Measurements from ENCODE around the gene OR1L8. TPM values are rescaled to one million over a fixed set of nuclear protein-coding genes. Genes with fewer than 3 reads are reported as not detected.

Gene OR1L8
- total and polyA plus RNA-seq, 5 donors from 2014 or later, result 0.12 to 0.50 (median 0.20) TPM; not detected in 2

DNA sequence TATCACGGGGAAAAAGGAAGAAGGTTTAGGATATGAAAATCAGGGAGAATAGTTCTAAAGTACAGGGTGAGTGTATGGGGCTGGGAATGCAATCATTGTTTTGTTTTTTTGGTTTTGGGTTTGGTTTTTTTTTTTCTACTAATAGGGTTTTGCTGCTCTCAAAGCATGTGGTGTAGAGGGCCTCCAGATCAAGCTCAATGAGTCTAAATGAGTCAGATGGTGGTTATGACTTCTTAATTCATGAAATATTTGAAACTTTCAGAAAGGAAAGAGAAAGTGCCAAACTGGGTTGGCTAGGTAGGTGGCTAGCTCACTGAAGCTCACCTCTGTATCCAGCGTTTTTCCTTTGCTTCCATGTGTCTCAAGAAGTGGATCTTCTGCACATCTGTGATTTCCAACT, 10.7 kb downstream of the OR1L8 start:
- H3K27ac ChIP-seq (ENCODE audit: insufficient read depth, low read length, poor library complexity, severe bottlenecking), result no peak overlapping the region
- H3K36me3 ChIP-seq (ENCODE audit: control insufficient read depth, insufficient read depth, low read length), result no peaks in the 10 kb centered on the region
- H3K27me3 ChIP-seq (ENCODE audit: control insufficient read depth, insufficient read depth, low read length), result no peaks in the 10 kb centered on the region
- DNase-seq (no peak), ATAC-seq (ENCODE audit: low read depth in 2 of 2) (no peak)
- no peaks in the 10 kb centered on the region for H3K4me1 Mint-ChIP-seq
- H3K4me3 Mint-ChIP-seq, result no peak overlapping the region
- no peaks in the 10 kb centered on the region for H3K9me3 ChIP-seq (ENCODE audit: control insufficient read depth in 2 of 2, low read length in 2 of 2)
- H3K9me3 Mint-ChIP-seq, result peaks cover 0 to 3% (median 0%) of the 10 kb centered on the region in 7 donors
- no peaks in the 10 kb centered on the region for H3K36me3 Mint-ChIP-seq
- H3K4me3 ChIP-seq (ENCODE audit: low read depth, low read length), result no peak overlapping the region
- H3K27ac Mint-ChIP-seq, result no peak overlapping the region
- no peaks in the 10 kb centered on the region for H3K4me1 ChIP-seq (ENCODE audit: control insufficient read depth, insufficient read depth, low read length, poor library complexity, severe bottlenecking)
- H3K27me3 Mint-ChIP-seq, result no peaks in the 10 kb centered on the region

GRCh38 chr9:122567901-122568300, 15.3 kb downstream of the OR1L8 start:
- H3K27me3 Mint-ChIP-seq, result peaks cover 5% of the 10 kb centered on the region
- peaks cover 0 to 8% (median 3%) of the 10 kb centered on the region in 7 donors for H3K9me3 Mint-ChIP-seq
- no peak overlapping the region for H3K27ac Mint-ChIP-seq
- H3K36me3 ChIP-seq (ENCODE audit: control insufficient read depth, insufficient read depth, low read length), result no peaks in the 10 kb centered on the region
- ATAC-seq (ENCODE audit: low read depth in 2 of 2) (no peak), DNase-seq (no peak)
- no peak overlapping the region for H3K27ac ChIP-seq (ENCODE audit: insufficient read depth, low read length, poor library complexity, severe bottlenecking)
- no peaks in the 10 kb centered on the region for H3K4me1 ChIP-seq (ENCODE audit: control insufficient read depth, insufficient read depth, low read length, poor library complexity, severe bottlenecking)
- no peaks in the 10 kb centered on the region for H3K36me3 Mint-ChIP-seq
- H3K27me3 ChIP-seq (ENCODE audit: control insufficient read depth, insufficient read depth, low read length), result peaks cover 4% of the 10 kb centered on the region
- H3K4me1 Mint-ChIP-seq, result no peaks in the 10 kb centered on the region
- H3K9me3 ChIP-seq (ENCODE audit: control insufficient read depth in 2 of 2, low read length in 2 of 2), result no peaks in the 10 kb centered on the region
- H3K4me3 Mint-ChIP-seq, result no peak overlapping the region
- no peak overlapping the region for H3K4me3 ChIP-seq (ENCODE audit: low read depth, low read length)

DNA sequence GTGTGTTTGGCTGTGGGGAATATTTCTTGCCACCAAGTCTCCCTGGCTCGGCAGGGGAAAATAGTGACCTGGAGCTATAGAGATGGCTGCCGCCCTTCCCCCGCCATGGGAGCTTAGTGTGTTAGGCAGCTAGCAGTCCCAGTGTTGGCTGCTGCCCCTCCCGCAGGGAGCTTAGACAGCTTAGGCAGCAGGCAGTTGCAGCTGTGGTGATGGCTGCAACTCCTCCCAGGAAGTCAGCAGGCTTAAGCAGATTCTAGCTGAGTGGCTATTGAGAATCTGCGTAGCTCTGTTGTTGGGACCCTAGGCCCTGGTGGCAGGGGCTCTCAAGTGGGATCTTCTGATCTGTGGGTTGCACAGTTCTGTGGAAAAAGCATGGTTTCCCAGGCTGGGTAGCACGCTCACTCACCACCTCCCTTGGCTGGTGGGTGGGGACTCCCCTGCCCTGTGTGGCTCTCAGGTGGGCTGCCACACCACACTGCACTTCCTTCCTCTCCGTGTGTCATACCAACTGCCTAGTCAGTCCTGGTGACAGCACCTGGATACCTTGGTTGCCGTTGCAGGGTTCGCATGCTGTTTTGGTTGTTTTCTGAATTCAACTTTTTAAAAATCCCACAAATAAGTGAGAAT, 20.9 kb downstream of the OR1L8 start:
- Mint-ChIP-seq H3K27me3 (peaks cover 5% of the 10 kb centered on the region), H3K27ac (no peak overlapping the region), H3K4me1 (no peaks in the 10 kb centered on the region), H3K36me3 (no peaks in the 10 kb centered on the region), H3K9me3 (peaks cover 0 to 21% (median 4%) of the 10 kb centered on the region in 7 donors), H3K4me3 (no peak overlapping the region)
- Histone ChIP-seq H3K36me3 (ENCODE audit: control insufficient read depth, insufficient read depth, low read length) (no peaks in the 10 kb centered on the region), H3K4me1 (ENCODE audit: control insufficient read depth, insufficient read depth, low read length, poor library complexity, severe bottlenecking) (no peaks in the 10 kb centered on the region), H3K9me3 (ENCODE audit: control insufficient read depth in 2 of 2, low read length in 2 of 2) (no peaks in the 10 kb centered on the region), H3K27me3 (ENCODE audit: control insufficient read depth, insufficient read depth, low read length) (peaks cover 4% of the 10 kb centered on the region), H3K27ac (ENCODE audit: insufficient read depth, low read length, poor library complexity, severe bottlenecking) (no peak overlapping the region), H3K4me3 (ENCODE audit: low read depth, low read length) (no peak overlapping the region)
- DNase-seq, result no peak
- no peak for ATAC-seq (ENCODE audit: low read depth in 2 of 2)

DNA sequence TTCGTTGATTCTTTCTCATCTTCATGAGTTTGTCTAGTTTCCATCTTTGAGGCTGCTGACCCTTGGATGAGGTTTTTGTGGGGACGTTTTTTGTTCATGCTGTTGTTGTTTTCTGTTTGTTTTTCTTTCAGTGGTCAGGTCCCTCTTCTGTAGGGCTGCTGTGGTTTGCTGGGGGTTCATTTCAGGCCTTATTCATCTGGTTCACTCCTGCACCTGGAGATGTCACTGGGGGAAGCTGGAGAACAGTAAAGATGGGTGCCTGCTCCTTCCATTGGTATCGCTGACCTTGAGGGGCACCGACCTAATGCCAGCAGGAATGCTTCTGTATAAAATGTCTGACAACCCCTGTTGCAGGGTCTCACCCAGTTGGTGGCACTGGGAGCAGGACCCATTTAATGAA, 21.7 kb downstream of the OR1L8 start:
- Mint-ChIP-seq H3K27me3 (peaks cover 9% of the 10 kb centered on the region), H3K4me3 (no peak overlapping the region), H3K4me1 (no peaks in the 10 kb centered on the region), H3K9me3 (peaks cover 0 to 21% (median 4%) of the 10 kb centered on the region in 7 donors), H3K27ac (no peak overlapping the region), H3K36me3 (no peaks in the 10 kb centered on the region)
- DNase-seq (no peak), ATAC-seq (ENCODE audit: low read depth in 2 of 2) (no peak)
- Histone ChIP-seq H3K4me3 (ENCODE audit: low read depth, low read length) (no peak overlapping the region), H3K27ac (ENCODE audit: insufficient read depth, low read length, poor library complexity, severe bottlenecking) (no peak overlapping the region), H3K36me3 (ENCODE audit: control insufficient read depth, insufficient read depth, low read length) (no peaks in the 10 kb centered on the region), H3K9me3 (ENCODE audit: control insufficient read depth in 2 of 2, low read length in 2 of 2) (no peaks in the 10 kb centered on the region), H3K27me3 (ENCODE audit: control insufficient read depth, insufficient read depth, low read length) (peaks cover 4% of the 10 kb centered on the region), H3K4me1 (ENCODE audit: control insufficient read depth, insufficient read depth, low read length, poor library complexity, severe bottlenecking) (no peaks in the 10 kb centered on the region)

GRCh38 chr9:122552812-122553211, 30.4 kb downstream of the OR1L8 start, which contains the start of gene OR1N2:
TSS of gene OR1N2 (plus strand) at chr9:122553112. CDS start at chr9:122553212, 100 bp downstream.
- no peak within 1 kb of the TSS for H3K4me3 ChIP-seq (ENCODE audit: low read depth, low read length)
- H3K36me3 ChIP-seq (ENCODE audit: control insufficient read depth, insufficient read depth, low read length), result no peaks in the 10 kb centered on the region
- Mint-ChIP-seq H3K27ac (no peak within 1 kb of the TSS), H3K36me3 (no peaks in the 10 kb centered on the region), H3K4me1 (no peaks in the 10 kb centered on the region), H3K27me3 (peaks cover 24% of the 10 kb centered on the region), H3K9me3 (peaks cover 0 to 4% (median 1%) of the 10 kb centered on the region in 7 donors), H3K4me3 (no peak within 1 kb of the TSS)
- no peak within 1 kb of the TSS for H3K27ac ChIP-seq (ENCODE audit: insufficient read depth, low read length, poor library complexity, severe bottlenecking)
- DNase-seq, result no peak
- ATAC-seq (ENCODE audit: low read depth in 2 of 2), result no peak
- peaks cover 8% of the 10 kb centered on the region for H3K27me3 ChIP-seq (ENCODE audit: control insufficient read depth, insufficient read depth, low read length)
- H3K4me1 ChIP-seq (ENCODE audit: control insufficient read depth, insufficient read depth, low read length, poor library complexity, severe bottlenecking), result no peaks in the 10 kb centered on the region
- no peaks in the 10 kb centered on the region for H3K9me3 ChIP-seq (ENCODE audit: control insufficient read depth in 2 of 2, low read length in 2 of 2)

DNA sequence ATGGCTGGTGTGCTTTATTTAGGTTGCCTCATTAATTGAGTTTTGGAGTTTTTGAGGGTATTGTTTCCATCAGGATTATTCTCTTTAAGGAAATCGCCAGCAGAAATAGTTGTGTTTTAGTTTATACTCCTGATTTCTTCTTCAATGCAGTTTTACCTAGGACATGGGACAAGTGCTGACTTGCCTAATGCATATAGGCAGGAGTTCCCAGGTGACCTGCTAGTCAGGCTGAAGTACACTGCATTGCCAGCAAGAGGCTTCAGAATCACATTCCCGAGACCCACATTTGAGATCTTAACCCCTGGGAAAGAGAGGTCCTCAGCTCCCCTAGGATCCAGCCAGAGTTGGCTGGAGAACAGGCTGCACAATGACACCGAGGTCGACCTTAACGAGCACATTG, 31.8 kb downstream of the OR1L8 start:
- no peaks in the 10 kb centered on the region for H3K36me3 ChIP-seq (ENCODE audit: control insufficient read depth, insufficient read depth, low read length)
- no peak for ATAC-seq (ENCODE audit: low read depth in 2 of 2)
- Mint-ChIP-seq H3K27me3 (peaks cover 20% of the 10 kb centered on the region), H3K4me3 (no peak overlapping the region), H3K4me1 (no peaks in the 10 kb centered on the region), H3K36me3 (no peaks in the 10 kb centered on the region), H3K27ac (no peak overlapping the region), H3K9me3 (peaks cover 0 to 4% (median 1%) of the 10 kb centered on the region in 7 donors)
- no peaks in the 10 kb centered on the region for H3K9me3 ChIP-seq (ENCODE audit: control insufficient read depth in 2 of 2, low read length in 2 of 2)
- no peak overlapping the region for H3K4me3 ChIP-seq (ENCODE audit: low read depth, low read length)
- H3K27me3 ChIP-seq (ENCODE audit: control insufficient read depth, insufficient read depth, low read length), result peaks cover 8% of the 10 kb centered on the region
- H3K4me1 ChIP-seq (ENCODE audit: control insufficient read depth, insufficient read depth, low read length, poor library complexity, severe bottlenecking), result no peaks in the 10 kb centered on the region
- DNase-seq, result no peak
- H3K27ac ChIP-seq (ENCODE audit: insufficient read depth, low read length, poor library complexity, severe bottlenecking), result no peak overlapping the region

- ATAC-seq (ENCODE audit: low read depth in 2 of 2), result no peak
- H3K27me3 Mint-ChIP-seq, result peaks cover 13% of the 10 kb centered on the region
- DNase-seq, result no peak
- H3K4me3 Mint-ChIP-seq, result no peak overlapping the region
- no peaks in the 10 kb centered on the region for H3K36me3 Mint-ChIP-seq
- H3K9me3 Mint-ChIP-seq, result peaks cover 0 to 4% (median 0%) of the 10 kb centered on the region in 7 donors
- Histone ChIP-seq H3K27me3 (ENCODE audit: control insufficient read depth, insufficient read depth, low read length) (peaks cover 6% of the 10 kb centered on the region), H3K27ac (ENCODE audit: insufficient read depth, low read length, poor library complexity, severe bottlenecking) (no peak overlapping the region), H3K4me3 (ENCODE audit: low read depth, low read length) (no peak overlapping the region), H3K4me1 (ENCODE audit: control insufficient read depth, insufficient read depth, low read length, poor library complexity, severe bottlenecking) (no peaks in the 10 kb centered on the region), H3K9me3 (ENCODE audit: control insufficient read depth in 2 of 2, low read length in 2 of 2) (no peaks in the 10 kb centered on the region), H3K36me3 (ENCODE audit: control insufficient read depth, insufficient read depth, low read length) (no peaks in the 10 kb centered on the region)
- no peaks in the 10 kb centered on the region for H3K4me1 Mint-ChIP-seq
- H3K27ac Mint-ChIP-seq, result no peak overlapping the region
Measured at GRCh38 chr9:122546196-122546595, 37.0 kb downstream of the OR1L8 start.

- H3K27me3 Mint-ChIP-seq, result peaks cover 8% of the 10 kb centered on the region
- Histone ChIP-seq H3K4me3 (ENCODE audit: low read depth, low read length) (no peak overlapping the region), H3K27ac (ENCODE audit: insufficient read depth, low read length, poor library complexity, severe bottlenecking) (no peak overlapping the region), H3K9me3 (ENCODE audit: control insufficient read depth in 2 of 2, low read length in 2 of 2) (no peaks in the 10 kb centered on the region), H3K4me1 (ENCODE audit: control insufficient read depth, insufficient read depth, low read length, poor library complexity, severe bottlenecking) (no peaks in the 10 kb centered on the region), H3K36me3 (ENCODE audit: control insufficient read depth, insufficient read depth, low read length) (no peaks in the 10 kb centered on the region), H3K27me3 (ENCODE audit: control insufficient read depth, insufficient read depth, low read length) (no peaks in the 10 kb centered on the region)
- ATAC-seq (ENCODE audit: low read depth in 2 of 2) (no peak), DNase-seq (no peak)
- H3K36me3 Mint-ChIP-seq, result no peaks in the 10 kb centered on the region
- no peaks in the 10 kb centered on the region for H3K4me1 Mint-ChIP-seq
- peaks cover 0 to 6% (median 0%) of the 10 kb centered on the region in 7 donors for H3K9me3 Mint-ChIP-seq
- H3K4me3 Mint-ChIP-seq, result no peak overlapping the region
- H3K27ac Mint-ChIP-seq, result no peak overlapping the region
Measured at GRCh38 chr9:122538757-122539156, 44.4 kb downstream of the OR1L8 start.
